H1 (cell line): ENCODE data around the gene C16orf87. TPM values are rescaled to one million over a fixed set of nuclear protein-coding genes. Genes with fewer than 3 reads are reported as not detected.

Experiments
- CTCF ChIA-PET: fragments of 300-600 bp; sonication (Branson Sonifier 250); formaldehyde crosslinking; loops from one replicate; lab custom pipeline; 2021; ENCODE audit not compliant: partially characterized antibody; lab: Charles Lee
- POLR2A ChIA-PET: fragments of 300-600 bp; sonication (Branson Sonifier 250); formaldehyde crosslinking; loops from one replicate; lab custom pipeline; 2021; ENCODE audit warnings: inconsistent platforms; ENCODE audit not compliant: partially characterized antibody; lab: Charles Lee
- DNase-seq, 2 experiments: peaks; one replicate each; pipeline versions ENCODE4 v3.0.0 to v3.0.0-alpha.2; 2010 to 2022; ENCODE audit warnings: low spot score in 2 of 2, low read depth in 1 of 2, mixed read lengths in 1 of 2
- FAIRE-seq: peaks from 2 replicates; lab custom pipeline; 2011; peaks lifted over from hg19 to GRCh38; lab: Jason Lieb, UNC
- H2AFZ ChIP-seq: 2 replicates; pipeline ENCODE4 v1.8.1; 2012; ENCODE audit warnings: low read length, inconsistent platforms
- H2AK5ac ChIP-seq: 2 replicates; pipeline ENCODE4 v1.6.1; 2013; ENCODE audit warnings: low read depth, low read length
- H2BK120ac ChIP-seq: replicated peaks from 2 replicates; pipeline ENCODE3; 2013; ENCODE audit warnings: low read depth, low read length, inconsistent platforms
- H2BK12ac ChIP-seq: 2 replicates; pipeline ENCODE4 v1.6.1; 2013; ENCODE audit warnings: low read depth, low read length
- H2BK15ac ChIP-seq: 2 replicates; pipeline ENCODE4 v1.6.1; 2013; ENCODE audit warnings: low read length
- H2BK20ac ChIP-seq: 2 replicates; pipeline ENCODE4 v1.6.1; 2013; ENCODE audit warnings: low read length
- H2BK5ac ChIP-seq: 2 replicates; pipeline ENCODE4 v1.6.1; 2013; ENCODE audit warnings: low read depth, low read length
- H3K14ac ChIP-seq: 2 replicates; pipeline ENCODE4 v1.6.1; 2013; ENCODE audit warnings: inconsistent platforms; ENCODE audit not compliant: insufficient read length
- H3K18ac ChIP-seq: 2 replicates; pipeline ENCODE4 v1.6.1; 2013; ENCODE audit warnings: low read length; ENCODE audit errors: extremely low read depth
- H3K23ac ChIP-seq: 2 replicates; pipeline ENCODE4 v1.6.1; 2013; ENCODE audit warnings: inconsistent platforms; ENCODE audit not compliant: insufficient read length
- H3K23me2 ChIP-seq: 2 replicates; pipeline ENCODE4 v1.6.1; 2013; ENCODE audit warnings: low read depth, low read length
- H3K27ac ChIP-seq: 2 replicates; pipeline ENCODE4 v1.6.1; 2011; ENCODE audit warnings: low read depth, low read length, inconsistent platforms
- H3K27me3 ChIP-seq, 4 experiments: replicated peaks in 1 of 4; 1 replicate in 1 of 4; 2 replicates in 3 of 4; pipeline versions ENCODE4 v1.6.1 to v1.8.1; 2011 to 2013; ENCODE audit warnings: low read length in 3 of 4, mild to moderate bottlenecking in 3 of 4, inconsistent platforms in 2 of 4, mixed read lengths in 2 of 4, moderate library complexity in 1 of 4; ENCODE audit not compliant: control insufficient read depth in 3 of 4, insufficient read depth in 3 of 4; ENCODE audit errors: extremely low read depth in 1 of 4
- H3K36me3 ChIP-seq, 4 experiments: 2 replicates each; pipeline versions ENCODE4 v1.6.1 to v1.8.1; 2011 to 2013; ENCODE audit warnings: mild to moderate bottlenecking in 4 of 4, low read length in 3 of 4, moderate library complexity in 2 of 4, control low read depth in 1 of 4, inconsistent platforms in 1 of 4; ENCODE audit not compliant: insufficient read depth in 4 of 4, control insufficient read depth in 2 of 4
- H3K4ac ChIP-seq: replicated peaks from 2 replicates; pipeline ENCODE3; 2013; ENCODE audit warnings: low read length, low read depth, mixed read lengths, inconsistent platforms; ENCODE audit not compliant: insufficient read length
- H3K4me1 ChIP-seq, 4 experiments: replicated peaks in 1 of 4; 1 replicate in 1 of 4; 2 replicates in 3 of 4; pipeline versions ENCODE4 v1.6.1 to v1.8.1; 2011 to 2013; ENCODE audit warnings: low read length in 3 of 4, inconsistent platforms in 2 of 4, mixed read lengths in 1 of 4; ENCODE audit not compliant: insufficient read depth in 4 of 4, control insufficient read depth in 3 of 4
- H3K4me2 ChIP-seq, 2 experiments: 2 replicates each; pipeline versions ENCODE4 v1.6.1 to v1.8.1; 2011 to 2013; ENCODE audit warnings: low read depth in 2 of 2, low read length in 2 of 2, control low read depth in 1 of 2, inconsistent platforms in 1 of 2, mild to moderate bottlenecking in 1 of 2; ENCODE audit not compliant: insufficient read depth in 1 of 2
- H3K4me3 ChIP-seq, 4 experiments: fragments of 200-600, 300-600 bp in 1 of 4; sonication (generic), shearing (Covaris generic), sonication (Bioruptor Twin) in 1 of 4; 2 replicates each; pipeline versions ENCODE4 v1.5.1 to v1.8.1; 2011 to 2016; ENCODE audit warnings: low read length in 4 of 4, low read depth in 3 of 4, control low read depth in 2 of 4, inconsistent platforms in 2 of 4, mild to moderate bottlenecking in 2 of 4, mixed read lengths in 1 of 4, moderate library complexity in 1 of 4; ENCODE audit not compliant: insufficient read depth in 2 of 4; ENCODE audit errors: extremely low read depth in 1 of 4
- H3K56ac ChIP-seq: replicated peaks from 2 replicates; pipeline ENCODE3; 2013; ENCODE audit warnings: low read depth, mild to moderate bottlenecking, mixed read lengths, low read length, inconsistent platforms; ENCODE audit not compliant: insufficient read length
- H3K79me1 ChIP-seq: 2 replicates; pipeline ENCODE4 v1.6.1; 2013; ENCODE audit warnings: low read depth, low read length, control low read depth
- H3K79me2 ChIP-seq, 2 experiments: 2 replicates each; pipeline versions ENCODE4 v1.6.1 to v1.8.1; 2012 to 2013; ENCODE audit warnings: low read length in 2 of 2, mild to moderate bottlenecking in 2 of 2, inconsistent platforms in 1 of 2; ENCODE audit not compliant: insufficient read depth in 2 of 2, control insufficient read depth in 1 of 2
- H3K9ac ChIP-seq, 4 experiments: replicated peaks in 1 of 4; 1 replicate in 1 of 4; 2 replicates in 3 of 4; pipeline versions ENCODE4 v1.6.1 to v1.8.1; 2011 to 2013; ENCODE audit warnings: low read depth in 3 of 4, low read length in 3 of 4, control low read depth in 2 of 4, mild to moderate bottlenecking in 2 of 4, moderate library complexity in 2 of 4, inconsistent platforms in 1 of 4; ENCODE audit errors: extremely low read depth in 1 of 4
- H3K9me3 ChIP-seq, 2 experiments: 2 replicates each; pipeline versions ENCODE4 v1.6.1 to v1.8.1; 2012 to 2013; ENCODE audit warnings: mild to moderate bottlenecking in 2 of 2, moderate library complexity in 2 of 2, control low read depth in 1 of 2, inconsistent platforms in 1 of 2, low read depth in 1 of 2, low read length in 1 of 2, mixed read lengths in 1 of 2; ENCODE audit not compliant: insufficient read depth in 2 of 2
- H4K20me1 ChIP-seq, 2 experiments: replicated peaks in 1 of 2; 2 replicates each; pipeline versions ENCODE3 to v1.8.1; 2011 to 2013; ENCODE audit warnings: inconsistent platforms in 2 of 2, low read length in 2 of 2, mild to moderate bottlenecking in 1 of 2; ENCODE audit not compliant: insufficient read depth in 2 of 2, control insufficient read depth in 1 of 2
- H4K5ac ChIP-seq: 2 replicates; pipeline ENCODE4 v1.6.1; 2013; ENCODE audit warnings: low read length, low read depth, mixed read lengths, inconsistent platforms; ENCODE audit not compliant: insufficient read length
- H4K8ac ChIP-seq: 2 replicates; pipeline ENCODE4 v1.8.0; 2013; ENCODE audit warnings: mild to moderate bottlenecking, moderate library complexity, low read length, inconsistent platforms; ENCODE audit not compliant: insufficient read depth; ENCODE audit errors: extremely low read depth
- H4K91ac ChIP-seq: replicated peaks from 2 replicates; pipeline ENCODE3; 2013; ENCODE audit warnings: low read length, mixed read lengths, inconsistent platforms; ENCODE audit not compliant: insufficient read length
- CHD1 ChIP-seq: IDR thresholded peaks from 2 replicates; pipeline ENCODE4 v1.6.1; 2012; ENCODE audit warnings: low read depth, low read length, improper control_type of control experiment
- EP300 ChIP-seq, 2 experiments: IDR thresholded peaks; 1 replicate in 1 of 2; 2 replicates in 1 of 2; pipeline ENCODE4 v1.6.1; 2011 to 2012; ENCODE audit warnings: low read depth in 2 of 2, low read length in 2 of 2, mild to moderate bottlenecking in 2 of 2, borderline replicate concordance in 1 of 2, inconsistent platforms in 1 of 2, moderate library complexity in 1 of 2
- HDAC6 ChIP-seq: IDR thresholded peaks from one replicate; pipeline ENCODE4 v1.7.1; 2012; ENCODE audit warnings: low read depth, mild to moderate bottlenecking, inconsistent platforms, low read length, moderate library complexity
- RAD21 ChIP-seq, 2 experiments: IDR thresholded peaks in 1 of 2; conservative IDR thresholded peaks in 1 of 2; 2 replicates each; pipeline ENCODE4 v1.6.1; 2011; ENCODE audit warnings: low read depth in 2 of 2, low read length in 2 of 2, improper control_type of control experiment in 1 of 2, inconsistent platforms in 1 of 2, mild to moderate bottlenecking in 1 of 2, moderate library complexity in 1 of 2
- TAF1 ChIP-seq: IDR thresholded peaks from 2 replicates; pipeline ENCODE4 v1.6.1; 2011; ENCODE audit warnings: mild to moderate bottlenecking, low read depth, low read length
- TAF7 ChIP-seq: optimal IDR thresholded peaks from 2 replicates; pipeline ENCODE3; 2011; ENCODE audit warnings: low read depth, mild to moderate bottlenecking, inconsistent platforms, low read length, moderate library complexity, borderline replicate concordance
- WGBS, 2 experiments: shearing (Covaris generic) in 1 of 2; methylation state at CpG; one replicate each; pipeline versions ENCODE4 v1.1.6 to v1.1.7; 2013 to 2015; ENCODE audit warnings: low lambda C conversion rate in 2 of 2, mixed read lengths in 2 of 2, inconsistent platforms in 1 of 2, low coverage in 1 of 2, missing lambda C conversion rate in 1 of 2; ENCODE audit not compliant: insufficient replicate concordance in 2 of 2, insufficient coverage in 1 of 2, insufficient read length in 1 of 2; ENCODE audit errors: extremely low coverage in 1 of 2, missing lambda C conversion rate in 1 of 2; 5-methylcytosine and 5-hydroxymethylcytosine counted together
- polyA plus RNA-seq, 7 experiments: library from polyadenylated mRNA; depleted of rRNA in 3 of 7; stranded (reverse) in 5 of 7; unstranded in 2 of 7; fragments of >200 nt in 5 of 7; fragments of 200-250 nt in 2 of 7; gene quantifications; 1 replicate in 5 of 7; 2 replicates in 1 of 7; 4 replicates in 1 of 7; pipeline versions ENCODE4 v1.2.1 to v1.2.3, GENCODE V29; 2011 to 2013; ENCODE audit warnings: missing spikeins in 2 of 7, mixed read lengths in 2 of 7
- total RNA-seq: library from RNA; stranded (reverse); fragmentation: NEBNext Ultra II Directional; extraction: Animal tissue kit (Norgen Biotek cat#: 25700); gene quantifications from 2 replicates; pipeline ENCODE4 v1.2.1, GENCODE V29; 2021

C16orf87 gene
- total and polyA plus RNA-seq, 2 of the 8 experiments (the other 6 are each of a cell fraction or from before 2014, with no cell fraction given) = 4.8 to 21.8 TPM

- H2BK12ac ChIP-seq = no peak overlapping the region
- H2AFZ ChIP-seq = no peak overlapping the region
- no peaks in the 10 kb centered on the region for H3K27me3 ChIP-seq
- no peak overlapping the region for H3K27ac ChIP-seq
- no peak overlapping the region for H3K18ac ChIP-seq
- no peak overlapping the region for H2AK5ac ChIP-seq
- no peak overlapping the region for H4K8ac ChIP-seq
- ChIA-PET POLR2A (interaction anchor here (0.7 to 1.3 kb wide), 3 partner anchors 13 to 210 kb away, joined by 3 read pairs; partner anchors contain the start of gene C16orf87), CTCF (interaction anchor here (1.1 kb wide), 2 partner anchors 10 to 11 kb away, joined by 3 to 4 read pairs; no protein-coding TSS in a partner anchor)
- no peak overlapping the region for H2BK5ac ChIP-seq
- H3K9me3 ChIP-seq = no peaks in the 10 kb centered on the region
- H3K56ac ChIP-seq = no peak overlapping the region
- H3K14ac ChIP-seq = no peak overlapping the region
- H3K23ac ChIP-seq = no peak overlapping the region
- no peak overlapping the region for H3K4me3 ChIP-seq
- no peak for TF ChIP-seq CHD1
- TF ChIP-seq TAF1 = no peak
- no peak for TF ChIP-seq HDAC6
- TF ChIP-seq EP300 (IDR thresholded peaks at IDR 0.05; ENCODE audit: borderline replicate concordance in 1 of 2, low read depth in 2 of 2, low read length in 2 of 2) = no peak
- no peak for TF ChIP-seq RAD21 (IDR thresholded peaks at IDR 0.05 in 1 of 2, conservative IDR thresholded peaks at IDR 0.05 in 1 of 2; ENCODE audit: low read depth in 2 of 2, low read length in 2 of 2)
- TF ChIP-seq TAF7 = no peak
- DNase-seq (no peak), FAIRE-seq (no peak)
- H3K9ac ChIP-seq = no peak overlapping the region
- no peak overlapping the region for H4K91ac ChIP-seq
- peaks cover 3 to 21% (median 7%) of the 10 kb centered on the region in 4 experiments for H3K4me1 ChIP-seq
- no peak overlapping the region for H3K4me2 ChIP-seq
- no peaks in the 10 kb centered on the region for H3K36me3 ChIP-seq
- H2BK15ac ChIP-seq = no peak overlapping the region
- H3K79me2 ChIP-seq = no peaks in the 10 kb centered on the region
- no peak overlapping the region for H4K5ac ChIP-seq
- H2BK120ac ChIP-seq = no peak overlapping the region
- H3K23me2 ChIP-seq = no peaks in the 10 kb centered on the region
- no peak overlapping the region for H3K4ac ChIP-seq
- 91% methylated on average over 7 of the region's 7 CpGs; no CpG with 5 or more reads in 1 of the 2 experiments for WGBS, 2 experiments
- H4K20me1 ChIP-seq = no peaks in the 10 kb centered on the region
- no peaks in the 10 kb centered on the region for H3K79me1 ChIP-seq
- H2BK20ac ChIP-seq = no peak overlapping the region
Measured at GRCh38 chr16:46751381-46751780, 79.6 kb downstream of the C16orf87 start.
